Stimulated activated CD8-positive, alpha-beta memory T cell treated with anti-CD3 and anti-CD28 coated beads, Interleukin-4, amount 100 ng/mL, for 1 hour (primary cell): ENCODE data around the gene RSPH9.
"Not testable (repeated sequence)": the region's sequence is repeated elsewhere in the genome, so short reads cannot be mapped to it uniquely, and the experiment has no call there.

Experiments
- DNase-seq, 2 donors: peaks; one replicate each; pipeline ENCODE4 v3.0.0-alpha.2; 2020; ENCODE audit warnings: low read depth in 2 of 2, low spot score in 1 of 2

RSPH9 gene

DNA sequence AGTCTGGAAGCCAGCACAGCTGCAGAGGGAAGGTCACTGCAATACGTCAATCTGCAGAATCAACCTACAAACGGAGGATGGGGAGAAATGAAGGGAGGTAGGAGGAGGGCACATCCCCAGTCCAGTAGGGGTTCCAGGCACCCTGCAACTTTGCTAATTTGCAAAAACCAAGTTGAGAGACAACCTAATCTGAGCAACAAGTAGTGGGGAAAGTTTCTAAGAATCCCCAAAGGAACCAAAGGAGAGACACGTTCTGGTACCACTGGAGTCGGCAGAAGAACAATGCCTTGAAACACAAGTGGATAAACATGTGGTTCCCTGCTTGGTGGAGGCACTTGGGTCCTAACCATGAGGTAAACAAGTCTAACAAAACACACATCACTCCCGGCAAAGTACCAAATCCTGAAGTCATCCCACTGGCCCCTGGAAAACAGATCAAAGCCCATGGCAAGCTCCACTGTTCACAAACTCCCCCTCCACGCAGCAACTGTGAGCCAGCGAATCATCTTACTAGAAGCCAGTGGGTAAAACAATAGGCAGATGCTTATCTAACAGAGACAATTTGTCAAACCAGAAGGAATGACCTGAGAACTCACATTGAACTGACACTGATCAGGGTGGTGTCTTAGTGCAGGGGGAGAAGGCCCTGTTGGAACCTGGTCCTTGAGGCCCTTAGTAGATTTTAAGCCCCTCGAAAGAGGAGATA lies 38.0 kb downstream of the RSPH9 start:
- DNase-seq = no peak

DNA sequence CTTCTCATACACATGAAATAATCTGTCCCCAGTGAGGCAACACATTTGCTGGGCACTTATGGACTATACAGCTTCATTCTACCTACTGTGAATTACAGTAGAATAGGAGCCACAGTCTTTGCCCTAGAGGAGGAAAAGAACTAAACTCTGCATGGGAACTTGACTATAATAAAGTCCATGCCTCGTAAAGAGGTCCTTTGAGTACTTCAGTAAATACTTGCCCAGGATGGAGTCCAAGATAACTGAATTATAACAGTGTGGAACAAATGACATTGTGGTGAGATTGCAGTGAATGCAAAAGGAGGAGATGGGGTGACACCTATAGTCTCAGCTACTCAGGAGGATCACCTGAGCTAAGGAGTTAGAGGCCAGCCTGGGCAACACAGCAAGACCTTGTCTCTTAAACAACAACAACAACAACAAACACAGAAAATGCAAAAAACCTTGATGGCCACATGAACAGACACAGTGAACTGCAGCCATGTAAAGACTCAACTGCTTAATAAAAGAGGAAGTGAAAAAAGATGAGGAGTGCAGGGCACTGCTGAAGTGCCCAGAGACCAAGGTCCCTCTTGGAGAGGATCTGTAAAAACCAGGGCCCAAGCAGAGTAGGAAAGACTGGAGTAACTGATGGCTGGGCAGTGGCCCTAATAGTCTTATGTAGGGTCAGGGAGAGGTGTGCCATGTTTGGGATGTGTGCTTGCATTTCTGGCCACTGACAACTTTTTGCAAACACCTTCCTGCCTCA lies 39.0 kb downstream of the RSPH9 start:
- DNase-seq = no peak

DNA sequence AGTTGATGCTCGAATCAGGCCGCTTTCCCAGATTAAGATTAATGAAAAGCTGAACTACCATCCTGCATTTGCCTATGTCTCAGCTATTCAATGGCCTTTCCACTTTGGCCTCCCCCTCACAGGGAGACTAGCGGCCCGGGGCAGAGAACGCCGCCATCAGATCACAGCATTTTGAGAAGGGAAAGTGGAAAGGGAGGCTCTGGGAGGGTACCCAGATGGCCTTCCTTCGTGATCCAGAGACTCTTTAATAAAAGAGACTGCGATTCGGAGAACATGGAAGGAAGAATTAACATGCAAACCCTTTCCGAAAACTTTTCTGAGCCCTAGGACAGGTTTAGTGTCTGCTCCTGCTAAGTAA lies 42.2 kb downstream of the RSPH9 start:
- DNase-seq = no peak

DNA sequence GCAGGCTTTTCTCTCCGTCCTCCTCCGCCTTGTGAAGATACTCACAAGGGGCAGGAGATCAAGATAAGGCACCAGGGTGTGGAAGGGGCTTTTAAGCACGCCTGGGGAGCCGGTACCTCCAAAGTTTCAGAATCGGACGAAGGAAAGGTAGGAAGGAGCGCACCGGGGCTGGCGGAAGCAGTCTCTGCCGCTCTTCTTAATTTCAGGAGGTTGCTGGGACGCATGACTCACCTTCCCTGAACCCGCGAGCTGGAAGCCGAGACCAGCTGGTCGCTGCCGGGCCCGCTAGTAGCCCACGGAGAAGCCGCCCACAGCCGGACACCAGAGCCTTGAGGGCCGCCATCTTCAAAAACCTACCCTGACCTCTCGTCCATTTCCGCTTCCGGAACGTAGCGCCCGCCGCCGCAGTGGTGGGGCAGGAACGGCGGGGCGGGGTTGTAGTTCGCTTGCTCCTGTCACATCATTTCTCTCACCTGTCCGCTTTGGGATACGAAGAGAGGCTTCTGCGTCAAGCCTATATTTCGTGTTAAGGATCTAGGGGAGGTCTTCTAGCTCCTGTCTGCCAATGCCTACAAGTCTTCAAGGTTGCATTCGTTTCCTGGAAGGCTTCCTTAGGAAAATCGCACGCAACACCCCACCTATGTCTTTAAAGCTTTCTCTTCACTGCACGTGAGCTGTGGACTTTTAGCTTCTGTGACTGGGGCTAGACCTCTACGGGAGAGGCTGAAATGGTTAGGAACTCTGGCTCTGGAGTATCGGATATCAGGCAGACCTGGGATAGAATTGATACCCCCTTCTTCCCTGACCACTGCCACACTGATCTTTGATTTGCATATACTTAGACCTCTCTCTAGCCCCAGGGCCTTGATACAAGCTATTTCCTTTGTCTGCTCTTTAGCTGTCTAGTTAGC lies 42.9 kb downstream of the RSPH9 start, which contains the start of gene MRPS18A:
TSS of gene MRPS18A (minus strand) at position 355 of the 911 bp plus-strand sequence. CDS start at position 343, 12 bp downstream.
- peak; percentile 32 to 60 for DNase-seq

- no peak for DNase-seq
Measured at GRCh38 chr6:43689421-43689820, 44.6 kb downstream of the RSPH9 start.

DNA sequence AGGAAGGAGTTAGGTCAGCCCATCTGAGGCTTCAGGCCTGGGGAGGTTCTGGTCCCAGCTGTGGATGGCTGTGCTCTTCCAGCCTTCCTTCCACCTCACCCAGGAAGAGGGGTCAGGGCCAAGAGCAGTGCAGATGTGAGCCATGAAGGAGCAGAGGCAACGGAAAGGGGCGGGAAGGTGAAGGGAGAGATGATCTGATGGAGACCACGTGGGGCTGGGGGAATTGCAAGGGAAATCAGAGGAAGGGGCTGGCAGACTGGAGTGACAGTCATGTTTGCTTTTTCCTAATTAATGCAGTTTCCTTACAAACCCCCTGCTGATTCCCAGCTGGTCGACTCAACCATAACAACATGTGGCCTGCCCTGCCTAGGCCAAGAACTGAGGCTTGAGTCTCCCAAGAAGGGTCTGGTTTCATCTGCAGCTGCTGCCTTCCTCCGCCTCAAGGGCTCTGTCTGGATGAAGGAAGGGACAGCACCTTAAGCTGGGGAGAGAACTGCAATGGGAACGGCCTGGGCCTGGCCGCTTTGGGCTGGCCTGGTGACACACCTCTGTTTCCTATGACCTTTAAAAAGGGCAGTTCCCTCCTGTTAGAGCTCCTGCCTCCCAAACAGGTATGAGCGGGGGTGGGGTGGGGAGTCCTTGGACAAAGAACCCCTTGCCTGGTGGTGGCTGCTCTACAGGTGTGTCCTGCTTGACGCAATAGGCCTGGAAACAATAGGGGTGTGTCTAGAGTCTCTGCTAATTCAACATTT lies 50.6 kb downstream of the RSPH9 start:
- DNase-seq = no peak

DNA sequence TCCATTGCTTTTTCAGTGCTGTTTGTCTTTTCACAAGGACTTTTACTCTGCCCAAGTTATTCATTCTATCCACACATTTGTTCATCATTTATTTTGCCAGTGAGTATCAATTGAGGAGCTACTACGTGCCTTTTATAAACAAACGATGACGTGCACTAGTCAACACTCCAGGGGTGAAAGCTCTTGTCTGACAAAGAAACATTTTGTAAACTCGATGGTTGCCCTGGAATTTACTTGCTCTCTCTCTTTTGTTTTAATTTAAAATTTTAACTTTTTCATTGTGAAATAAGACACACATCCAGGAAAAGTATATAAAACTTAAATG lies 51.1 kb downstream of the RSPH9 start:
- no peak for DNase-seq

GRCh38 chr6:43697421-43697820 lies 52.6 kb downstream of the RSPH9 start:
- DNase-seq = no peak

DNA sequence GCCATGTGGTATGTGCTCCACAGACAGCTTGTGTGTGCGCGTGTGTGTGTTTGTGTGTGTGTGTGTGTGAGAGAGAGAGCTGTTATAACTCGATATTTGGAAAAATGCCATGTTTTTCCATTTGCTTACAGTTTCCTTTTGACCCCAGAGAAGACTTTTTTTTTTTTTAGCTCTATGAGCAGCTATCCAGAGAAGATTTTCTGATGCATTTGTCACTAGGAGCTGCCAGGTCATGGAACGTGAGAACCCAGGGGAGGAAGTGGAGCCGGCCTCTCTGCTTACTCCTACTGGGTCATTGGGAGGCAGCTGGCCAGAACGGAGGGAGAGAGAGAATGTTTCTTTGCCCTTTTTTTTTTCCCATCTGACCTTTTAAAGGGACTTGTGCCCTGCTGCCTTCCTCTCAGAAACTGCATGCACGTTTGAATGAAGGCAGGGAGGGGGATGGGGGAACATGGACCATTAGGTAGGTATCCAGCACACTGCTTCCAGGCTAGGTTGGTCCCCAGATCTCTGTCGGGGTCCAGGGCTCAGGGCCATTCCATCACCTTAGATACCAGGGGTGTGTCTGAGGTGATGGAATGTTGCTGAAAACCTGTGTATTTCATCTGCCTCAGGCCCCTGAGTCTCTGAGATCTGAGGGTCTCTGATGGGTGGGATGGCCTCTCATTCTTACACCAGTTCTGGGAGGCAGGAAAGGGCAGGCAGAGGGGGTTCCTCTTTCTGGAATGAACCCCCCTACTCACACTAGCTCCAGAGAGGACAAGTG lies 53.9 kb downstream of the RSPH9 start:
- no peak for DNase-seq

DNA sequence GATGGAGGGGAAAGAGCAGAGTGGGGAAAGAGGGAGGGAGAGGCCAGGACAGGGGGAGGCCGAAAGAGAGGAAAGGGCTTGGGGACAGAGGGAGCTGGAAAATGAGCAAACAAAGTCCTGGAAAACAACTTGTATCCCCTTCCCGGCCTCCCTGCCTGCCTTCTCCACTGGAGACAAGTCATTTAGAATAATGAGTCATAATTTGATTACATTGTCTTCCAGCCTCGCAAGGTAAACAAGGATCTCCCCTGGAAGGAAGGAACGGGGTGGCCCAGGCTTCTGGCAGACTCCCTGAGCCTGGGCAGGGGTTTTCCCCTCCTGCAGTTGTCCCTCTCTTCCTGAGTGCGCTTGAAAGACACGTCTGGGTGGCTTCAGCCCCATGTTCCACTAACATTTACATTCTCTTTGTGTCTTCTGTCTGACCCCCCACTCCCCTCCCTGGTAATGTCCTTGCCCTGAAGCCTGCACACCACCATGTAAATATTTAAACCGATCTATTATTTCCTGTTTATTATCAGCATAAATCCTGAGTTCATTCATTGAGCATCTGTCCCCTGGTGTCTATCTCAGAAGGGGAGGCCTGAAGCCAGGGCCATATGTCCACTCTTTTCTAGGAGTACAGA lies 54.8 kb downstream of the RSPH9 start:
- no peak for DNase-seq

DNA sequence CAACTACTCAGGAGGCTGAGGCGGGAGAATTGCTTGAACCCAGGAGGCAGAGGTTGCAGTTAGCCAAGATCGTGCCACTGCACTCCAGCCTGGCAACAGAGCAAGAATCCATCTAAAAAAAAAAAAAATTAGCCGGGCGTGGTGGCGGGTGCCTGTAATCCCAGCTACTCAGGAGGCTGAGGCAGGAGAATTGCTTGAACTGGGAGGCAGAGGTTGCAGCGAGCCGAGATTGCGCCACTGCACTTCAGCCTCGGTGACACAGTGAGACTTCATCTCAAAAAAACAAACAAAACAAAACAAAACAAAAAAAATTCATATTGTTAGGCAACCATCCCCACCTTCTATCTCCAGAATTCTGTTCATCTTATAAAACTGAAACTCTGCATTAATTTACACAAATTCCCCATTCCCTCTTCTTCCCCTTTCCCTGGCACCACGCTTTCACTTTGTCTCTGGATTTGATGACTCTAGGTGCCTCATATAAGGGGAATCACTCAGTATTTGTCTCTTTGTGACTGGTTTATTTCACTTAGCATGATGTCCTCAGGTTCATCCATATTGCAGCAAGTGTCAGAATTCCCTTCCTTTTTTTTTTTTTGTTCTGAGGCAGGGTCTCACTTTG lies 56.2 kb downstream of the RSPH9 start:
- DNase-seq = not testable (repeated sequence)

GRCh38 chr6:43702171-43702533 lies 57.3 kb downstream of the RSPH9 start:
- no peak for DNase-seq

DNA sequence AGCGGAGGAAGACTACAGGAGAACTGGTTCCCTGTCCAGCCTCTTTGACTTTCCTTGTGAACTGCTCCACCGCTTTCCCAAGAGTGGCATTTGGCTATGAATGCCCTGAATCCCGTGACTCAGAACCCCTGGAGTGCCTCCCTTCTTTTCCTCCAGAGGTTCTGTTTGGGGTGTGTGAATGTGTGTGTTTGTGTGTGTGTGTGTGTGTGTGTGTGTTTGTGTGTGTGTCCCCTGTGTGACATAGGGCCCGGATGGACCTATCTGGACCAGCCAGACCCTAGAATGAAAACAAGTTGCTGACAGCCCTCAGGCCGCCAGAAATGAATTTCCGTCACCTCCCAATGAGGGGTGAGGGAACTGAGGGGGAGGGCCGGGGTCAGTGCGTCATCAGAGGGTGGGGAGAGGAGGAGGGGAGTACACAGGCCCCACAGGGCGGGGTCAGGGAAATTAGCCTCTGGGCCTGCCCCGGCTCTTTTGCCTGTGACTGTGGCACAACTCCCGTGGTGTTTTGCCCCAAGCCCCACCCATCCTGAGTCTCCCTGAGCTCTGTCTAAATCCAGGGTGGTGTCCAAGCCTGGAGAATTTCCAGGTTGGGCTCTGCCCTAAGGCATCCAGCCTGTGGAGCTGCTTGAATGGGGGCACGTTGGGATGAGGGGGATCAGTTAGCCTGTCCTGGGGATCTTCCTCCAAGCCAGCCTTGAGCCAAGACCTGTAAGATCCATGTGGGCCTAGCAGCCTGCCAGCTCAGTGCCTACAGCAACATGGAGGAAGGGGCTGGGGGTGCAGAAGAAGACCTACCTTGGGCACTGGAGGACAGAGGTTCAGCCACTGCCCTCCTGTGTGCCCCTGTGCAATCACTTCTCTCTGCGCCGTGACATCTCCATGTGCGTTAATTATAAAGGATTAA lies 58.0 kb downstream of the RSPH9 start:
- no peak for DNase-seq

GRCh38 chr6:43703512-43704429 lies 58.9 kb downstream of the RSPH9 start:
- no peak for DNase-seq

- no peak for DNase-seq
Measured at GRCh38 chr6:43705996-43706395, 61.2 kb downstream of the RSPH9 start.

DNA sequence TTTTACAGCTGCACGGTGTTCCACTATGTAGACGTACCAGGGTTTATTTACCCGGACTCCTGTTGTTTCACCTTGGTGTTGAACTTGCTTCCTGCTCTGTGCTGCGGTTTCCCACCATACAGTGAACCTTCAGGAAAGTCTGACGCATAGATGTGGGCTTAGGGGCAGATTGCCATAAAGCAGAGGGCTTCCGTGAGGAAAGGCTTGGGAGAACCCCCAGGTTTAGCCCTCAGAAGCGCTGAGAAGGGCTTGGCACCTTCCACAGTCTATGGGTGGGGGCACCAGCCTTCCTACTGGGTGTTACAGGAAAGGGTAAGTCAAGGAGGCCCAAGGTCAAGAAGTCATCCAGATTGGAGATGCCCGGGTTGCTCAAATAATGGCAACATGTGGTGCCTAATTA lies 62.0 kb downstream of the RSPH9 start:
- DNase-seq = no peak

GRCh38 chr6:43707269-43707668 lies 62.4 kb downstream of the RSPH9 start:
- DNase-seq = no peak
